SH-SY5Y (cell line): ENCODE results near the gene KRTAP4-12.

ENCODE experiments used
- GATA2 ChIP-seq: IDR thresholded peaks from 2 replicates; pipeline ENCODE4 v1.6.1; 2011; ENCODE audit warnings: mild to moderate bottlenecking, low read depth, low read length
- GATA3 ChIP-seq: IDR thresholded peaks from 2 replicates; pipeline ENCODE4 v1.6.1; 2011; ENCODE audit warnings: low read depth, mild to moderate bottlenecking, low read length, moderate library complexity

DNA sequence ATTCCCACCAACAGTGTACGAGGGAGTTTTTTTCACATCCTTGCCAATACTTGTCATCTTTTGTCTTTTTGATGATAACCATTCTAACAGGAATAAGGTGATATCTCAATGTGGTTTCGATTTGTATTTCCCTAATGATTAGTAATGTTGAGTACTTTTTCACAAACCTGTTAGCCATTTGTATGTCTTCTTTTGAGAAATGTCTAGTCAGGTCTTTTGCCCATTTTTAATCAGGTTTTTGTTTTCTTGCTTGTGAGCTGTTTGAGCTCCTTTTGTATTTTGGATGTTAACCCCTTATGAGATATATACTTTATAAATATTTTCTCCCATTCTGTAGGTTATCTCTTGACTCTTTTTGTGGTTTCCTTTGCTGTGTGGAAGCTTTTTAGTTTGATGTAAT is 27.5 kb upstream of the KRTAP4-12 start:
- no peak for TF ChIP-seq GATA2
- no peak for TF ChIP-seq GATA3
